Coronary artery (tissue), 2 donors: ENCODE data around the gene CMC1.
"Not testable (repeated sequence)": the region's sequence is repeated elsewhere in the genome, so short reads cannot be mapped to it uniquely, and the experiment has no call there.

Source experiments
- DNase-seq: peaks from one replicate; pipeline ENCODE4 v3.0.0-alpha.2; 2017; ENCODE audit warnings: low spot score
- H3K27ac ChIP-seq, 2 donors: fragments of 200-600 bp; sonication (generic); one replicate each; pipeline ENCODE4 v1.5.1; 2016 to 2019
- H3K4me3 ChIP-seq: fragments of 200-600 bp; sonication (generic); 2 replicates; pipeline ENCODE4 v1.5.1; 2016; ENCODE audit warnings: mild to moderate bottlenecking, moderate library complexity
- TF ChIP-seq, protein P1 (sequence below): fragments of 200-600 bp; sonication (generic); IDR thresholded peaks from one replicate; pipeline ENCODE4 v1.5.1; 2019; ENCODE audit warnings: antibody characterized with exemption

Gene CMC1

DNA sequence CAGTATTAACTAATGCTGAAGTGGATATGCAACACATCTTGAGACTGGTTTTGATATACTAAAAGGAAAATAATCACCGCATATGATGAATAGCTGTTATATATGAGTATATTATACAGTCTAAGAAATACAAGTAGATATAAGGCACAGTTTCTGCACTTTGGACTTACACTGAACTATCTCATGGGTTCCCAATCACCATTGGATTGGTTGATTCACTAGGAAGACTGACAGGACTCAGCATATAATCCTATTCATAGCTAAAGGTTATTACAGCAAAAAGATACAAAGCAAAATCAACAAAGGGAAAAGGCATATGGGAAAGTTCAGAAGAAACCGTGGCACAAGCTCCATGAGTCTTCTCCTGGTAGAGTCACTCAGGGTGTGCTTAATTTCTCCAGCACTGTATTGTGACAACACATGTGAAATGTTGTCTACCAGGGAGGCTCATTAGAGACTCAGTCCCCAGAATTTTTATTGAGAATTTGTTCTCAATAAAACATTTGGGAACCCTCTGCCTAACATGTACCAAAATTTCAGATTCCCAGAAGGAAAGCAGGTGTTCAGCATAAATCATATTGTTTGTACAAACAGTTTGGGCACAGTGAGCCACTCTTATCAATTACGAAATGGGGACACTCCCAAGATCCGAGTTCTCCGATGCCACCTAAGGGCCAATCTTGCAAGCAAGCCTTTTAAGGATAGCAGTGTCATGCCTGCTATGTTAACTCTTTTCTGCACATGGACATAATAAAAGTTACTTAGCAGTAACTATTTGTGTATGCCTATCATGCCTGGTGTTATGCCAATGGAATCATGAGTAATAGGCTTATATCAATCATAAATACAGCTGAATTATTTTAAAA is 26.8 kb downstream of the CMC1 start:
- TF ChIP-seq, protein P1, sequence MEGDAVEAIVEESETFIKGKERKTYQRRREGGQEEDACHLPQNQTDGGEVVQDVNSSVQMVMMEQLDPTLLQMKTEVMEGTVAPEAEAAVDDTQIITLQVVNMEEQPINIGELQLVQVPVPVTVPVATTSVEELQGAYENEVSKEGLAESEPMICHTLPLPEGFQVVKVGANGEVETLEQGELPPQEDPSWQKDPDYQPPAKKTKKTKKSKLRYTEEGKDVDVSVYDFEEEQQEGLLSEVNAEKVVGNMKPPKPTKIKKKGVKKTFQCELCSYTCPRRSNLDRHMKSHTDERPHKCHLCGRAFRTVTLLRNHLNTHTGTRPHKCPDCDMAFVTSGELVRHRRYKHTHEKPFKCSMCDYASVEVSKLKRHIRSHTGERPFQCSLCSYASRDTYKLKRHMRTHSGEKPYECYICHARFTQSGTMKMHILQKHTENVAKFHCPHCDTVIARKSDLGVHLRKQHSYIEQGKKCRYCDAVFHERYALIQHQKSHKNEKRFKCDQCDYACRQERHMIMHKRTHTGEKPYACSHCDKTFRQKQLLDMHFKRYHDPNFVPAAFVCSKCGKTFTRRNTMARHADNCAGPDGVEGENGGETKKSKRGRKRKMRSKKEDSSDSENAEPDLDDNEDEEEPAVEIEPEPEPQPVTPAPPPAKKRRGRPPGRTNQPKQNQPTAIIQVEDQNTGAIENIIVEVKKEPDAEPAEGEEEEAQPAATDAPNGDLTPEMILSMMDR, result no peak
- no peak for DNase-seq
- Histone ChIP-seq H3K27ac (no peak overlapping the region), H3K4me3 (no peak overlapping the region)

DNA sequence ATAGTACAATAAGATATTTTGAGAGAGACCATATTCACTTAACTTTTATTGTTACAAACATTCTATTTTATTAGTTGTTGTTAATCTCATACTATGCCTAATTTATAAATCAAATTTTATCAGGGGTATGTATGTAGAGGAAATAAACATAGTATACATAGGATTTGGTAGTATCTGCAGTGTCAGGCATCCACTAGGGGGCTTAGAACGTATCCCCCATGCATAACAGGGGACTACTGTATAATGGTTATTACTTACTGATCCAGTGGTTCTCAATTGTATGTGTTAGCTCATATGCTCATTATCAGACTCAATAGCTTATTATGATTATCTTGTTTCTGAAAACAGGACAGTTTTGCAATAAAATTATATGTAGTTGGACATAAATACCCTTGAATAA is 27.6 kb downstream of the CMC1 start:
- H3K27ac ChIP-seq, result no peak overlapping the region
- no peak overlapping the region for H3K4me3 ChIP-seq
- TF ChIP-seq, protein P1, result no peak
- no peak for DNase-seq

DNA sequence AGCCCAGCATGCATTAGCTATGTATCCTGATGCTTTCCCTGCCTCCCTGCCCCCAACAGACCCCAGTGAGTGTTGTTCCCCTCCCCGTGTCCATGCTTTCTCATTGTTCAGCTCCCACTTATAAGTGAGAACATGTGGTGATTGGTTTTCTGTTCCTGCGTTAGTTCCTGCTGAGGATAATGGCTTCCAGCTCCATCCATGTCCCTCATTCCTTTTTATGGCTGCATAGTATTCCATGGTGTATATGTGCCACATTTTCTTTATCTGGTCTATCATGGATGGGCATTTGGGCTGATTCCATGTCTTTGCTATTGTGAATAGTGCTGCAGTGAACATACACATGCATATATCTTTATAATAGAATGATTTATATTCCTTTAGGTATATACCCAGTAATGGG is 28.5 kb downstream of the CMC1 start:
- not testable (repeated sequence) for H3K27ac ChIP-seq, H3K4me3 ChIP-seq, DNase-seq

DNA sequence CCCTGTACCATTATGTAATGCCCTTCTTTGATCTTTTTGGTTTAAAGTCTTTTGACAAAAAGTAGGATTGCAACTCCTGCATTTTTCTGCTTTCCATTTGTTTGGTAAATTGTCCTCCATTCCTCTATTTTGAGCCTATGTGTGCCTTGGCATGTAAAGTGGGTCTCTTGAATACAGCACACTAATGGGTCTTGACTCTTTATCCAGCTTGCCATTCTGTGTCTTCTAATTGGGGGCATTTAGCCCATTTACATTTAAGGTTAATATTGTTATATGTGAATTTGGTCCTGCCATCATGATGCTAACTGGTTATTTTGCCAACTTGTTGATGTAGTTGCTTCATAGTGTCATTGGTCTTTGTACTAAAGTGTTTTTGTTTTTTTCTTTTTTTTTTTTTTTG is 32.4 kb downstream of the CMC1 start:
- TF ChIP-seq, protein P1, result no peak
- H3K4me3 ChIP-seq, result no peak overlapping the region
- no peak for DNase-seq
- H3K27ac ChIP-seq, result no peak overlapping the region

DNA sequence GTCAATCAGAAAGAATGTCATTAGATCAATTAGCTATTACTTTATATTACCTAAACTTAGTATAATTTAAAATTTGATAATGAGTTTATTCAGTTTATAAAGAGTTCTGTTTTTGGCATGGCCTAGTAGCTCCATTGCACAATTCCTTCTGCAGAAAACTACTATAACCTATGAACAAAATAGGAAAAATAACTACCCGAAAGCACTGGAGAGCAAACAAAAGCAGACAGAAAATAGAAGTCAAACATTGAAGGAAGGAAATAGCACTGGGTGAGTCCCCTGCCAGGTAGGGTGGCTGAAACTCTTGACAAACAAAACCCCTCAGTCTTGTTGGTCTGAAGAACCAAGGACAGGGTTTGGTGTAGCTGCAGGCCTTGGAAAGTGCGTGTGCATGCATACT is 37.5 kb downstream of the CMC1 start:
- DNase-seq, result no peak
- no peak overlapping the region for H3K4me3 ChIP-seq
- TF ChIP-seq, protein P1, result no peak
- H3K27ac ChIP-seq, result no peak overlapping the region

DNA sequence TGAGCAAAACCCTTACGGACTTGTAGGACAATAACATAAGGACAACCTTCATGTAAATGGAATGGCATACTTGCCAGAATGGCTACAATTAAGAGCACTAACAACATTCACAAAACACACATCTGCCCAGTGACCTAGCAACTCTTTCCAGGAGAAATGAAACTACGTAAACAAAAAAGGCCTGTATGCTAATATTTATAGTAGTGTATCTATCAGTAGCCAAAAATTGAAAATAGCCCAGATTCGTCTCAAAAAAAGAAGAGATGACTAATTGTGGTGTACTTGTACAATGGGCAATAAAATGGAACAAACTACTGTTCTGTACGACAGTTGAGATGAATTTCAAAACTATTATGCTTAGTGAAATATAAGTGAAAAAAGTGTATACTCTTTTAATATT is 38.4 kb downstream of the CMC1 start:
- no peak overlapping the region for H3K27ac ChIP-seq
- no peak overlapping the region for H3K4me3 ChIP-seq
- DNase-seq, result no peak
- TF ChIP-seq, protein P1, result no peak

DNA sequence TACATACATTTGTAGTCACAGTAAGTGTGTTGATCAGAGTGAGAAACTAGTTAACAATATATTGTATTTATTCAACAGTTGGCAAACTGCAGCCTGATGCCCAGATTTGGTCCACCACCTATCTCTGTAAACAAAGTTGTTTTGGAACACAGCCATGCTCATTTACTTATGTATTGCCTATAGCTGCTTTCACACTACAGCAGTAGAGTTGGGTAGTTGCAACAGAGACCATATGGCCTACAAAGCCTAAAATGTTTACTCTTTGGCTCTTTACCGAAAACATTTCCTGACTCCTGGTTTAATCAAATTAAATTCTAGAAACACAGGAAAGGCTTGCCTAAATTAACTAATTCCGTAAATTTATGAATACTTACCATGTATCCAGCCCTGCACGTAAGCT is 39.4 kb downstream of the CMC1 start:
- TF ChIP-seq, protein P1, result no peak
- no peak overlapping the region for H3K4me3 ChIP-seq
- DNase-seq, result no peak
- H3K27ac ChIP-seq, result no peak overlapping the region
